Progenitor cell of endocrine pancreas (in vitro differentiated cells): ENCODE data around the gene DISP3. TPM values are rescaled to one million over a fixed set of nuclear protein-coding genes. Genes with fewer than 3 reads are reported as not detected.
A peak's percentile ranks its signal among the peaks of the same experiment; 100 is the strongest.

Experiments
- DNase-seq: peaks from one replicate; pipeline ENCODE4 v3.0.0; 2021; ENCODE audit warnings: low spot score; ENCODE audit not compliant: unreplicated experiment
- H3K27ac Mint-ChIP-seq: 2 replicates; pipeline ENCODE4 v1.8.0; 2021; ENCODE audit warnings: mild to moderate bottlenecking, moderate library complexity, mixed read lengths
- H3K27me3 Mint-ChIP-seq: 2 replicates; pipeline ENCODE4 v1.8.0; 2021; ENCODE audit warnings: mixed read lengths
- H3K36me3 Mint-ChIP-seq: 2 replicates; pipeline ENCODE4 v1.8.0; 2022; ENCODE audit warnings: mixed read lengths; ENCODE audit not compliant: insufficient read depth
- H3K4me1 Mint-ChIP-seq: 2 replicates; pipeline ENCODE4 v1.8.0; 2021; ENCODE audit warnings: low read depth, mixed read lengths
- H3K4me3 Mint-ChIP-seq: 2 replicates; pipeline ENCODE4 v1.8.0; 2021; ENCODE audit warnings: low read depth, mild to moderate bottlenecking, moderate library complexity, mixed read lengths
- H3K9me3 Mint-ChIP-seq: 2 replicates; pipeline ENCODE4 v1.8.0; 2021; ENCODE audit warnings: low read depth, mixed read lengths
- total RNA-seq: library from RNA; stranded (reverse); gene quantifications from 2 replicates; pipeline ENCODE4 v1.2.1, GENCODE V29; 2021
- TF ChIP-seq, protein P1 (sequence below): fragments of 200-600 bp; sonication (generic); IDR thresholded peaks from one replicate; pipeline ENCODE4 v1.5.0; 2021; ENCODE audit warnings: antibody characterized with exemption, mild to moderate bottlenecking; ENCODE audit not compliant: unreplicated experiment

Gene DISP3
- total RNA-seq, 1 donor from 2014 or later: 5.4 TPM

DNA sequence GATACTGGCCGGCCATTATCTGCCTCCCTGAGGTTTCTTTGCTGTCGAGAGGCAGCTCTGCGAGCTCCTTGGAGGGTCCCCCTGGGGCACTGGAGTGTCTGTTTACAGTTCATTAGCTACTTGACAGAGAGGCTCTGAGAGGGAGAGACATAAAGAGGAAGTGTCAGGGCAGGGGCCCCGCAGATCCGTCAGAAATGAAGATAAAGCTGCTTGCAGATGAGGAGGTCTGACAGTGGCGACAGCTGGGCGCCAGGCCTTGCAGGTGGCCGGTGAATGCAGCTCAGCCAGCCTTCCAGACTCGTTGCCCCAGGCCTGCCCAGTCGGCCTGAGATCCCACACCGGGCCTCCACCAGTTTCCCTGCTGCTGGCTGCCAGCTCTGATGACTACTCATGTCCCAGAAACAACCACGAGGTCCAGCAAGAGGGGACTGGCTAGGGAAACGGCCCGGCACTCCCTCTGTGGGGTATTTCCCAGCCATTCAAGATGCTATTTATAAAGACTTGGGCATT, 84.7 kb downstream of the DISP3 start:
- Mint-ChIP-seq H3K36me3 (no peaks in the 10 kb centered on the region), H3K27ac (peak overlapping the region; percentile 86), H3K4me3 (no peak overlapping the region), H3K9me3 (no peaks in the 10 kb centered on the region), H3K4me1 (peaks cover 11% of the 10 kb centered on the region), H3K27me3 (peaks cover 28% of the 10 kb centered on the region)
- TF ChIP-seq, protein P1, sequence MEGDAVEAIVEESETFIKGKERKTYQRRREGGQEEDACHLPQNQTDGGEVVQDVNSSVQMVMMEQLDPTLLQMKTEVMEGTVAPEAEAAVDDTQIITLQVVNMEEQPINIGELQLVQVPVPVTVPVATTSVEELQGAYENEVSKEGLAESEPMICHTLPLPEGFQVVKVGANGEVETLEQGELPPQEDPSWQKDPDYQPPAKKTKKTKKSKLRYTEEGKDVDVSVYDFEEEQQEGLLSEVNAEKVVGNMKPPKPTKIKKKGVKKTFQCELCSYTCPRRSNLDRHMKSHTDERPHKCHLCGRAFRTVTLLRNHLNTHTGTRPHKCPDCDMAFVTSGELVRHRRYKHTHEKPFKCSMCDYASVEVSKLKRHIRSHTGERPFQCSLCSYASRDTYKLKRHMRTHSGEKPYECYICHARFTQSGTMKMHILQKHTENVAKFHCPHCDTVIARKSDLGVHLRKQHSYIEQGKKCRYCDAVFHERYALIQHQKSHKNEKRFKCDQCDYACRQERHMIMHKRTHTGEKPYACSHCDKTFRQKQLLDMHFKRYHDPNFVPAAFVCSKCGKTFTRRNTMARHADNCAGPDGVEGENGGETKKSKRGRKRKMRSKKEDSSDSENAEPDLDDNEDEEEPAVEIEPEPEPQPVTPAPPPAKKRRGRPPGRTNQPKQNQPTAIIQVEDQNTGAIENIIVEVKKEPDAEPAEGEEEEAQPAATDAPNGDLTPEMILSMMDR: no peak
- no peak for DNase-seq

DNA sequence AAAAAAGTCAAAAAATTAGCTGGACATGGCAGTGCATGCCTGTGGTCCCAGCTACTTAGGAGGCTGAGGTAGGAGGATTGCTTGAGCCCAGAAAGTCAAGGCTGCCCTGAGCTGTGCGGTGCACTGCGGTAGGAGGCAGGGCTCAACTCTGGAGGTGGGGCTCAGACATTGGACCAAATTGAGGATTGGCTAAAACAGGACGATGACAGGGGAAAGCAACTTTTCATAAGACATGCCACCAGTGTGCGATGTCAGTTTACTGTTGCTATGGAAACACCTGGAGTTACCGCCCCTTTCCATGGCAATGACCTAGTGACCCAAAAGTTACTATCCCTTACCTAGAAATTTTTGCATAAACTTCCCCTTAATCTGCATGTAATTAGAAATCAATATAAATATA, 85.3 kb downstream of the DISP3 start:
- DNase-seq: no peak
- Mint-ChIP-seq H3K36me3 (no peaks in the 10 kb centered on the region), H3K27ac (peak overlapping the region; percentile 1), H3K9me3 (no peaks in the 10 kb centered on the region), H3K4me1 (peaks cover 9% of the 10 kb centered on the region), H3K27me3 (peaks cover 24% of the 10 kb centered on the region), H3K4me3 (no peak overlapping the region)
- TF ChIP-seq, protein P1: no peak

DNA sequence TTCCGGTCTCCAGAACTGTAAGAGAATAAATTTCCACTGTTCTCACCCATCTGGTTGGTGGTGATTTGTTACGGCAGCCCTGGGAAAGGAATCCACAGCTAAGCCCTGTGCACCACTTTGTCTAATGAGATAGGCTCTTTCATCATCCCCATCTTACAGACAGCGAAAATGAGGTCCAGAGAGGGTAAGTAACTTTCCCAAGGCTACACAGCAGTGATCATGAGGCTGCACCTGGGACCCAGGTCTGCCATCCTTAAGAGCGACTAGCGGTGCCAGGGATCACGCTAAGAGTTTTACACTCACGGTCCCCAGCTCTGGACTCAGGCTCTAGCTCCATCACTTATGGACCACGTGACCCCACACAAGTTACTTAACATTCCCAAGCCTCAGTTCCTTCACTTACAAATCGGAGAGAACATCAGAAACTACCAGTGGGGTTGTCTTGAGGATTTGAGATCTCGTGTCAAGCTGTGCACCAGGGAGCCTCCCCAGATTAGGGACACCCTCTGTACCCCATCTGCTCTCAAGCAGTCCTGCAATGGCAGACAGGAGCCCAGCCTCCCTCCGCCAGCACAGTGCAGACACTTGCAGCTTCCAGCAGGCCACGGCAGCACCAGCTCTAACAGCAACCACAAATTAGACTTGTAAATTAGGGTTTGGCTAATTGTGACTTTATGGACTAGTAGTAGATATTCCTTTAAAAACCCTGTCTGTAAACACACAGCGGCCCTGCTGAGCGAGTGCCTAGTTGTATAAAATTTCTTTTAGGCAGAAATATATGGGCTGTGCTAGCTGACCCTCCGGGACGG, 87.3 kb downstream of the DISP3 start:
- TF ChIP-seq, protein P1: no peak
- no peak for DNase-seq
- peaks cover 9% of the 10 kb centered on the region for H3K4me1 Mint-ChIP-seq
- no peaks in the 10 kb centered on the region for H3K9me3 Mint-ChIP-seq
- no peaks in the 10 kb centered on the region for H3K36me3 Mint-ChIP-seq
- no peak overlapping the region for H3K4me3 Mint-ChIP-seq
- no peak overlapping the region for H3K27ac Mint-ChIP-seq
- peaks cover 11% of the 10 kb centered on the region for H3K27me3 Mint-ChIP-seq

DNA sequence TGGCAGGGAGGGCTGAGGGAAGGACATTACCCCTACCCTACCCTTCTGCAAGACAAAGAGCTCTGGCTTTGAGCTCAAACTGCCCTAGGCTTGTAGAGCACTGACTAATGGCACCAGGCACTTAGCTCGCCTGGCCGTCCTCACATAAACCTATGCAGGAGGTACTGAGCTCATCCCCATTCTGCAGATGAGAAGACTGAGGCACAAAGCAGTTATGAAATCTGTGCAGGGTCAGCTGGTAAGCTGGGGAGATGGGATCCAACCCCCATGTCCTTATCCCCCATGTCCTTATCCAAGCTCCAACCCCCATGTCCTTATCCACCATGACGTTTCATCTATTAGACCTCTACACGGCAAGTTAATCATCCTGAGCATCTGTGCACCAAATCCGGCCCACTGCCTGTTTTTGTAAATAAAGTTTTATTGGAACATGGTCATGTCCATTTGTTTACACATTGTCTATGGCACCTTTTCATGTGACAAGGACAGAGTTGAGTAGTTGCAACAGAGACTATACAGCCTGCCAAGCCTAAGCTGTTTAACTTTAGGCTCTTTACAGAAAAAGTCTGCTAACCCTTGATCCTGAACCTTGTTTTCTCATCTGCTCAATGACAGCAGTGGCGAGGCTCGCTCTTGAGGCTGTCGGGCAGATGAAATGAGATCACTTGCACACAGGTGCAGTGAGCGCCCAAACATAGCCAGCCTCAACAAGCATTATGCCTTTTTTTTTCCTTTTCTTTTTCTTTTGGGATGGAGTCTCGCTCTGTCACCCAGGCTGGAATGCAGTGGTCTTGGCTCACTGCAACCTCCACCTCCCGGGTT, 88.5 kb downstream of the DISP3 start:
- H3K4me3 Mint-ChIP-seq: no peak overlapping the region
- H3K27ac Mint-ChIP-seq: no peak overlapping the region
- H3K4me1 Mint-ChIP-seq: peaks cover 9% of the 10 kb centered on the region

DNA sequence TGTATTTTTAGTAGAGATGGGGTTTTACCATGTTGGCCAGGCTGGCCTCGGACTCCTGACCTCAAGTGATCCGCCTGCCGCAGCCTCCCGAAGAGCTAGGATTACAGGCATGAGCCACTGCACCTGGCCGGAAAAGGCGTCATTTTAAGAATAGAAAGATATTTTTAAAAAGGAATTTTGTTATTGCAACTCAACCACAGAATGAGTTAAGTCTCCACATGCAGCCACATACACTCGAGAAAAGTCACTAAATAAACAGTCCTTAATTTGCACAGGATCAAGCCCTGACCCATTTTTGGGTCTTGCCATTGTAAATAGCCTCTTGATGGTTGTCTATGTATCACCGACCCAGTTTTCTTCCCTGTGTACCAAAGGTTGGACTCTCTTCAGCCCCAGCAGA, 89.7 kb downstream of the DISP3 start:
- no peaks in the 10 kb centered on the region for H3K9me3 Mint-ChIP-seq
- H3K4me3 Mint-ChIP-seq: no peak overlapping the region
- DNase-seq: no peak
- TF ChIP-seq, protein P1: no peak
- no peaks in the 10 kb centered on the region for H3K36me3 Mint-ChIP-seq
- H3K4me1 Mint-ChIP-seq: peaks cover 5% of the 10 kb centered on the region
- H3K27me3 Mint-ChIP-seq: peaks cover 5% of the 10 kb centered on the region
- no peak overlapping the region for H3K27ac Mint-ChIP-seq

More for the DNA sequence above, 88.5 kb downstream of the DISP3 start:
- DNase-seq: no peak
- H3K27me3 Mint-ChIP-seq: peaks cover 5% of the 10 kb centered on the region
- TF ChIP-seq, protein P1: no peak
- no peaks in the 10 kb centered on the region for H3K36me3 Mint-ChIP-seq
- H3K9me3 Mint-ChIP-seq: no peaks in the 10 kb centered on the region
